H1 (cell line): ENCODE results near the gene RUFY3. TPM values are rescaled to one million over a fixed set of nuclear protein-coding genes. Genes with fewer than 3 reads are reported as not detected.

Source experiments
- CHD7 ChIP-seq: fragments of 300-600 bp; sonication (generic); IDR thresholded peaks from 2 replicates; pipeline ENCODE4 v1.7.1; 2012; ENCODE audit warnings: low read length, moderate library complexity, mild to moderate bottlenecking, inconsistent platforms; ENCODE audit not compliant: insufficient replicate concordance
- NANOG ChIP-seq: IDR thresholded peaks from 2 replicates; pipeline ENCODE4 v1.6.1; 2011; ENCODE audit warnings: low read length, low read depth, mild to moderate bottlenecking, inconsistent platforms; ENCODE audit not compliant: insufficient read depth, poor library complexity, severe bottlenecking
- POLR2A ChIP-seq, 2 experiments: IDR thresholded peaks; 1 replicate in 1 of 2; 2 replicates in 1 of 2; pipeline ENCODE4 v1.6.1; 2011; ENCODE audit warnings: low read depth in 2 of 2, low read length in 2 of 2, mild to moderate bottlenecking in 2 of 2; ENCODE audit errors: control extremely low read depth in 1 of 2
- RNF2 ChIP-seq: fragments of 200-900, 300-1000 bp; sonication (generic); IDR thresholded peaks from 2 replicates; pipeline ENCODE4 v1.7.1; 2016; ENCODE audit warnings: borderline replicate concordance, low read depth, mild to moderate bottlenecking, antibody characterized with exemption, low read length; ENCODE audit not compliant: poor library complexity, severe bottlenecking; ENCODE audit errors: missing control alignments
- SIN3A ChIP-seq, 2 experiments: IDR thresholded peaks in 1 of 2; conservative IDR thresholded peaks in 1 of 2; 2 replicates each; pipeline ENCODE4 v1.6.1; 2011 to 2012; ENCODE audit warnings: low read length in 2 of 2, improper control_type of control experiment in 1 of 2, low read depth in 1 of 2, mild to moderate bottlenecking in 1 of 2
- polyA plus RNA-seq, 7 experiments: library from polyadenylated mRNA; depleted of rRNA in 3 of 7; stranded (reverse) in 5 of 7; unstranded in 2 of 7; fragments of >200 nt in 5 of 7; fragments of 200-250 nt in 2 of 7; gene quantifications; 1 replicate in 5 of 7; 2 replicates in 1 of 7; 4 replicates in 1 of 7; pipeline versions ENCODE4 v1.2.1 to v1.2.3, GENCODE V29; 2011 to 2013; ENCODE audit warnings: missing spikeins in 2 of 7, mixed read lengths in 2 of 7
- total RNA-seq: library from RNA; stranded (reverse); fragmentation: NEBNext Ultra II Directional; extraction: Animal tissue kit (Norgen Biotek cat#: 25700); gene quantifications from 2 replicates; pipeline ENCODE4 v1.2.1, GENCODE V29; 2021

Gene RUFY3
- total and polyA plus RNA-seq, 2 of the 8 experiments (the other 6 are each of a cell fraction or from before 2014, with no cell fraction given) = 7.8 to 33.1 TPM

- TF ChIP-seq CHD7 (no peak), SIN3A (conservative IDR thresholded peaks at IDR 0.05 in 1 of 2, IDR thresholded peaks at IDR 0.05 in 1 of 2; ENCODE audit: low read depth in 1 of 2, low read length in 2 of 2) (no peak), POLR2A (IDR thresholded peaks at IDR 0.05; ENCODE audit: control extremely low read depth in 1 of 2, low read depth in 2 of 2, low read length in 2 of 2) (no peak), NANOG (no peak), RNF2 (no peak)
These were observed 12.1 kb upstream of the RUFY3 start (continued) for GRCh38 chr4:70709611-70710205.
